Renal pelvis (tissue), 12 donors: ENCODE results near the gene FUT2. TPM values are rescaled to one million over a fixed set of nuclear protein-coding genes. Genes with fewer than 3 reads are reported as not detected.
"Not testable (repeated sequence)": the region's sequence is repeated elsewhere in the genome, so short reads cannot be mapped to it uniquely, and the experiment has no call there.

ENCODE experiments used
- DNase-seq: peaks from one replicate; pipeline ENCODE4 v3.0.0-alpha.2; 2013
- long read RNA-seq, 16 experiments: transcript quantifications; one replicate each; lab custom pipeline, GENCODE V29; 2026
- polyA plus RNA-seq, 3 donors: library from polyadenylated mRNA; unstranded; fragments of 120-200 nt; gene quantifications; one replicate each; pipeline ENCODE4 v1.2.1, GENCODE V29; 2013; ENCODE audit not compliant: insufficient read length in 3 of 3

The FUT2 gene
- 1 to 10 TPM; 2.4 to 5.8 (median 3.3) TPM for polyA plus RNA-seq
- long read RNA-seq, donor 1 = 0 reads
- long read RNA-seq, donor 2, partial matches to known transcripts = 0 of 1 reads
- long read RNA-seq, donor 2, other reads (novel, unspliced or antisense) = 0 of 1 reads
- long read RNA-seq, donor 3 = 0 reads
- long read RNA-seq, donor 4 = 0 reads
- long read RNA-seq, donor 5 = 0 reads
- long read RNA-seq, donor 6 = 0 reads
- long read RNA-seq, donor 7 = 0 reads
- long read RNA-seq, donor 8 = 0 reads
- long read RNA-seq, donor 9 = 0 reads
- long read RNA-seq, donor 10 = 0 reads
- long read RNA-seq, donor 11 = 0 reads
- long read RNA-seq, donor 12 = 0 reads
- long read RNA-seq, donor 13 = 0 reads
- long read RNA-seq, donor 14 = 0 reads
- long read RNA-seq, donor 15, partial matches to known transcripts = 8 of 13 reads
- long read RNA-seq, donor 15, other reads (novel, unspliced or antisense) = 0 of 13 reads
- long read RNA-seq, donor 16 = 0 reads

DNA sequence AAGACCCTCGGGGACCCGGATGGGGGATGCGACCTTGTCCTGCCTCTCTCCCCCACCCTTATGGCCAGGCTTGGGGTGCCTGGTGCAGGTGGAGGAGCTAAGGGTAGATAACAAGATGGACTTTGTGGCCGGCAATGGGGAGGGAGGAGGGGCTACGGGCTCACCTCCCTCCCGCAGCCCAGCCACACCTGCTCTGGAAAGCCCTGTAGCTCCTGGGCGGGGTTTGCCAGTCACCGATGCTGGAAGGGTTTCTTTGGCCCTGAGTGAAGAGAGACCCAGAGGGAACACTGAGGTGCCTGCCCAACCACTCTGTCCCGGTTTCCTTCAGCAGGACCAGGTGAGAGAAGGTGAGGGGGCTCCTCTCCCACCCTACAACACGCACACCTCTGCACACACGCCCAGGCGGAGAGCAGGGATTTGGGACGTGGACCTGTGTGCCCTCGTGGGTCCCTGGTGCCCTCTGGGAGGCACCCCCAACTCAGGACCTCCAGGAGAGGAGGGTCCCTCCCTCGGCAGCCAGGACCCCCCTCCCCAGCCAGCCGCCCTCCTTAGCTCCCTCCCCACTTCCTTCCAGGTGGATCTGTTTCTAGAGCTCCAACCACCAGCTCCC, at the start of gene FUT2:
TSS of gene FUT2 (plus strand) at position 229 of the 610 bp plus-strand sequence. CDS start 6,986 bp downstream, outside the sequence.
- DNase-seq = no peak

GRCh38 chr19:48646001-48646721, 49.6 kb upstream of the FUT2 start, which contains the start of gene CA11:
Gene CA11 (minus strand): TSS chr19:48646187. CDS start chr19:48645632, 555 bp downstream.
- DNase-seq = peak; percentile 92

GRCh38 chr19:48646722-48647216, 49.0 kb upstream of the FUT2 start:
- DNase-seq = no peak

- no peak for DNase-seq
Measured at GRCh38 chr19:48648134-48648533, 47.6 kb upstream of the FUT2 start.

- DNase-seq = no peak
Measured at GRCh38 chr19:48650974-48651682, 44.6 kb upstream of the FUT2 start.

- DNase-seq = no peak
Measured at GRCh38 chr19:48651683-48652048, 44.1 kb upstream of the FUT2 start.

DNA sequence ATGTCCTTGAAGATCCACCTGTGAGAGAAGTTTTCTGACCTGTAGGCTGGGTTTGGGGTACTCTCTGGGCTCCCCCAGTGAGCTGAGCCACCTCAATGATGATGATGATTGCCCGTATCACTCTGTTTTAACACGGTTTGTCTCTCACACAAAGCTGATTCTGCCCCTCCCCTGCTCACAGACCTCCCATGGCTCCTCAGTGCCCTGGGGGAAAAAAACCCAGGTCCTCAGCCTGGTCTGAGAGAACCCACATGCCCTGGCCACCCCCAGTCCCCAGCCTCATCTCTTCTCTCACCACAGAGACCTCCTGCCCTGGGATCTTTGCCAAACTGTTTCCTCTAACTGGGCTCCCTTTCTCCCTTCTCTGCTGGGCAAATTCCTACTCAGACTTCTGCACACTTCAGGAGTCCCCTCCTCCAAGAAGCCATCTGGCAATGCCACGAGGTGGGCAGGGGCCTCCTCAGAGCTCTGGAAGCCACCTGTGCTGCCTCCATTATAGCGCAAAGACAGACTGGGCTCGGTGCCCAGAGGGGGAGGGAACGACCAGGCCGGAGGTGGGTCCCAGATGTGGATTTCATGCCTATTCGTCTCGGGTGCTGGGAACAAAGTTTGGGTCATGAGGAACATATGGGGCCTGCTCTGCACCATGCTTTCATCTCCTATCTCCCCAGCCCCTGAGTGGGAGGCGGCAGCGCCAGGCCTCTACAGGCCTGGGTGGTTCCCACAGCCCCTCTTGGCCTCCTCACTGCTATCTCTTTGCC, 41.3 kb upstream of the FUT2 start:
- DNase-seq = no peak

- no peak for DNase-seq
Measured at GRCh38 chr19:48656840-48657474, 38.8 kb upstream of the FUT2 start.

DNA sequence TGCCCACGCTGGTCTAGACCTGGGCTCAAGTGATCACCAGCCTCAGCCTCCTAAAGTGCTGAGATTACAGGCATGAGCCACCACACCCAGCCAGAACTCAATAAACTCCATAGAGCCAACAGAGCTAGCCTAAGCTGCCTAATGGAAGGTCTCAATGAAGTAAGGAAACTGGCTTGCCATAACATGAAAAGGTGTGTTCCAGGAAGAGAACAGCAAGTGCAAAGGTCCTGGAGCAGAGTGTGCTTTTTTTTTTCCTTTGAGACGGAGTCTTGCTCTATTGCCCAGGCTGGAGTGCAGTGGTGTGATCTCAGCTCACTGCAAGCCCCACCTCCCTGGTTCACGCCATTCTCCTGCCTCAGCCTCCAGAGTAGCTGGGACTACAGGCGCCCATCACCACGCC, 37.9 kb upstream of the FUT2 start:
- not testable (repeated sequence) for DNase-seq

- DNase-seq = no peak
Measured at GRCh38 chr19:48658483-48658882, 37.3 kb upstream of the FUT2 start.

DNA sequence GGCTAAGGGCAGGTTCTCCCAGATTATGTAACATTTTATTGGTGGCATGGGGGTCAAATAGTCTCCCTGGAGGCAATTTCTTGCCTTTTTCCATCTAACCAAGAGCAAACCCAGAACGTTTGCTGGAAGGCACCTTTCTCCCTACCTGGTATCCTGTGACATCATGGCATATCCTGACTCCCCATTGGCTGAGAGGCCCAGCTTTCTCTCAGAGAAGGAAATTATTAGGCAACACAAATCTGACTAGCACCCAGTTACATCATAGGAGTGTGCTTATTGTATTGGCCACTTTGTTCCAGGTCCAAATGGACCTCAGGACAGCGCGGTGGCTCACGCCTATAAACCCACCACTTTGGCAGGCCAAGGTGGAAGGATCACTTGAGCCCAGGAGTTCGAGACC, 36.0 kb upstream of the FUT2 start:
- no peak for DNase-seq

- DNase-seq = peak; percentile 78
Measured at GRCh38 chr19:48660852-48661710, 34.7 kb upstream of the FUT2 start.

DNA sequence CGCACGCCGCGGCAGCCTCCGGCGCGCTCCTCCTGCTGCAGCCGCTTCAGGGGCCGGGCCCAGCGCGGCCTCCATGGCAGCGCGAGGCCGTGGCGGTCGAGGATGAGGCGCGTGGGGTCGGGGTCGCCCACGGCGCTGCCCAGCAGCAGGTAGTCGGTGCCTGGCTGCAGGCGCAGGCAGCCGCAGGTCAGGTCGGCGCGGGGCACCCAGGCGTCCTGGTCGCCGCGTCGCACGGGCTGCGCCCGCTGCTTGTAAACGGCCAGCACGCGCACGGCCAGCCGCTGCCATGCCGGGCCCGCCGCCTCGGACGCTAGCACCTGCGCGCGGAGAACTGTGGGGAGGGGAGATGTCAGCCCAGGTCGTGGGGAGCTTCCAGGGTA, 34.1 kb upstream of the FUT2 start:
- DNase-seq = no peak

GRCh38 chr19:48663667-48664066, 32.1 kb upstream of the FUT2 start:
- DNase-seq = no peak

GRCh38 chr19:48664476-48664875, 31.3 kb upstream of the FUT2 start:
- DNase-seq = no peak

- DNase-seq = no peak
Measured at GRCh38 chr19:48665786-48666185, 30.0 kb upstream of the FUT2 start.

DNA sequence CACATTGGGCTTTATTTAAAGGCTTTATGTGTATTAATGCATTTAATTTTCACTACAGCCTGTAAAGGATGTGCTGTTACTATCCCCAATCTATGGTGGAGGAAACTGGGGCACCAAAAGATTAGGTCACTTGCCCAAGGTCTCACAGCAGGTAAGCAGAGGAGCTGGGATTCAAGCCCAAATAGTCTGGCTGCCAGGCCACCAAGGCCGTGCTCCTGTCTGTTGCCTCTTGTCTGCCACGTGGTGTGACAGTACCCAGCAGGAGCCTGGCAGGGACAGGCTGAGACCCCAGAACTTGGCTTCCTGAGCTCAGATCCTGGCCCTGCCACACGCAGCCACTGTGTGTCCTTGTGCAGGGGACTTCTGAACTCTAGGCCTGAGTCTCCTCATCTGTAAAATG, 27.4 kb upstream of the FUT2 start:
- DNase-seq = no peak

DNA sequence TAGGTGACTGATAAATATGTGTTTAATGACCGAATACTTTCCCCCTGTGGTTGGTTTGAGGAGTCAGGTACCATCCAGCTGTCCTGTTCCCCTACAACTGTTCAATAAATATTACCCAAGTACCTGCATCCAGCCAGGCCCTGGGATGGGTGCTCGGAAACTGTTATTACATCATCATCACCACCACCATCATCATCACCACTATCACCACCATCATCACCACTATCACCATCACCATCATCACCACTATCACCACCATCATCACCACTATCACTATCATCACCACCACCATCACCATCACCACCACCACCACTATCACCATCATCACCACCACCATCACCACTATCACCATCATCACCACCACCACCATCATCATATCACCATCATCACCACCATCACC, 27.0 kb upstream of the FUT2 start:
- DNase-seq = no peak

GRCh38 chr19:48669903-48670668, 25.7 kb upstream of the FUT2 start:
- DNase-seq = no peak
